Measurements from ENCODE around the gene ANO10. TPM values are rescaled to one million over a fixed set of nuclear protein-coding genes. Genes with fewer than 3 reads are reported as not detected.
"Not testable (repeated sequence)": the region's sequence is repeated elsewhere in the genome, so short reads cannot be mapped to it uniquely, and the experiment has no call there.

ANO10 gene
- total RNA-seq, 1 experiment from 2014 or later = 32.6 TPM

- no peaks in the 10 kb centered on the region for H3K79me2 ChIP-seq (ENCODE audit: low read depth)
- BruUV-seq (replicated peaks) = no TSS peak
- no peaks in the 10 kb centered on the region for H3K9me2 ChIP-seq (ENCODE audit: insufficient read depth)
- no peaks in the 10 kb centered on the region for H3K4me1 ChIP-seq (replicated peaks; ENCODE audit: insufficient read depth)
- no peaks in the 10 kb centered on the region for H3F3A ChIP-seq (ENCODE audit: insufficient read depth, low read depth)
- H3K36me3 ChIP-seq (ENCODE audit: low read depth) = no peaks in the 10 kb centered on the region
- H2AFZ ChIP-seq = no peak overlapping the region
- no peak for TF ChIP-seq EZH2 (IDR thresholded peaks at IDR 0.05; ENCODE audit: low read depth)
- TF ChIP-seq CTCF (conservative IDR thresholded peaks at IDR 0.05) = no peak
- H4K20me1 ChIP-seq (ENCODE audit: insufficient read depth) = no peaks in the 10 kb centered on the region
- H3K4me2 ChIP-seq = no peak overlapping the region
- ChIA-PET CTCF (no interaction called here), POLR2A (ENCODE audit: unreplicated experiment) (no interaction called here)
- intact Hi-C loops (cut with micrococcal nuclease; ENCODE audit: unreplicated experiment) = no loop called here
- no peak overlapping the region for H3K27ac ChIP-seq
- no peak for DNase-seq
- no peaks in the 10 kb centered on the region for H3K27me3 ChIP-seq (ENCODE audit: insufficient read depth, low read depth)
- no peak overlapping the region for H3K4me3 ChIP-seq
- H3K9me3 ChIP-seq (ENCODE audit: insufficient read depth, low read depth) = no peaks in the 10 kb centered on the region
Observed at GRCh38 chr3:43581343-43581742, 40.5 kb downstream of the ANO10 start.

- Histone ChIP-seq H3F3A (ENCODE audit: insufficient read depth, low read depth) (no peaks in the 10 kb centered on the region), H3K4me2 (no peak overlapping the region), H3K9me2 (ENCODE audit: insufficient read depth) (no peaks in the 10 kb centered on the region), H4K20me1 (ENCODE audit: insufficient read depth) (no peaks in the 10 kb centered on the region), H3K27me3 (ENCODE audit: insufficient read depth, low read depth) (no peaks in the 10 kb centered on the region), H3K4me3 (no peak overlapping the region), H3K4me1 (replicated peaks; ENCODE audit: insufficient read depth) (no peaks in the 10 kb centered on the region), H3K27ac (no peak overlapping the region), H3K79me2 (ENCODE audit: low read depth) (no peaks in the 10 kb centered on the region), H2AFZ (no peak overlapping the region), H3K36me3 (ENCODE audit: low read depth) (no peaks in the 10 kb centered on the region), H3K9me3 (ENCODE audit: insufficient read depth, low read depth) (no peaks in the 10 kb centered on the region)
- TF ChIP-seq EZH2 (IDR thresholded peaks at IDR 0.05; ENCODE audit: low read depth) = no peak
- no peak for TF ChIP-seq CTCF (conservative IDR thresholded peaks at IDR 0.05)
- intact Hi-C loops (cut with micrococcal nuclease; ENCODE audit: unreplicated experiment) = no loop called here
- BruUV-seq (replicated peaks) = no TSS peak
- ChIA-PET CTCF (no interaction called here), POLR2A (ENCODE audit: unreplicated experiment) (no interaction called here)
- no peak for DNase-seq
Observed at GRCh38 chr3:43580181-43580580, 41.6 kb downstream of the ANO10 start.

- H3K9me2 ChIP-seq (ENCODE audit: insufficient read depth) = no peaks in the 10 kb centered on the region
- no peak overlapping the region for H3K27ac ChIP-seq
- H3F3A ChIP-seq (ENCODE audit: insufficient read depth, low read depth) = no peaks in the 10 kb centered on the region
- H3K27me3 ChIP-seq (ENCODE audit: insufficient read depth, low read depth) = no peaks in the 10 kb centered on the region
- no peak overlapping the region for H2AFZ ChIP-seq
- no TSS peak for BruUV-seq (replicated peaks)
- POLR2A ChIA-PET (ENCODE audit: unreplicated experiment) = interaction anchor here (0.6 kb wide), 1 partner anchor 48 kb away, joined by 3 read pairs; the partner anchor contains the start of gene ANO10
- CTCF ChIA-PET = no interaction called here
- DNase-seq = no peak
- no peaks in the 10 kb centered on the region for H3K4me1 ChIP-seq (replicated peaks; ENCODE audit: insufficient read depth)
- no peaks in the 10 kb centered on the region for H4K20me1 ChIP-seq (ENCODE audit: insufficient read depth)
- H3K9me3 ChIP-seq (ENCODE audit: insufficient read depth, low read depth) = no peaks in the 10 kb centered on the region
- H3K36me3 ChIP-seq (ENCODE audit: low read depth) = no peaks in the 10 kb centered on the region
- H3K4me3 ChIP-seq = no peak overlapping the region
- TF ChIP-seq CTCF (conservative IDR thresholded peaks at IDR 0.05) (no peak), EZH2 (IDR thresholded peaks at IDR 0.05; ENCODE audit: low read depth) (no peak)
- intact Hi-C loops (cut with micrococcal nuclease; ENCODE audit: unreplicated experiment) = no loop called here
- no peaks in the 10 kb centered on the region for H3K79me2 ChIP-seq (ENCODE audit: low read depth)
- H3K4me2 ChIP-seq = no peak overlapping the region
Observed at GRCh38 chr3:43573576-43573975, 48.2 kb downstream of the ANO10 start.

DNA sequence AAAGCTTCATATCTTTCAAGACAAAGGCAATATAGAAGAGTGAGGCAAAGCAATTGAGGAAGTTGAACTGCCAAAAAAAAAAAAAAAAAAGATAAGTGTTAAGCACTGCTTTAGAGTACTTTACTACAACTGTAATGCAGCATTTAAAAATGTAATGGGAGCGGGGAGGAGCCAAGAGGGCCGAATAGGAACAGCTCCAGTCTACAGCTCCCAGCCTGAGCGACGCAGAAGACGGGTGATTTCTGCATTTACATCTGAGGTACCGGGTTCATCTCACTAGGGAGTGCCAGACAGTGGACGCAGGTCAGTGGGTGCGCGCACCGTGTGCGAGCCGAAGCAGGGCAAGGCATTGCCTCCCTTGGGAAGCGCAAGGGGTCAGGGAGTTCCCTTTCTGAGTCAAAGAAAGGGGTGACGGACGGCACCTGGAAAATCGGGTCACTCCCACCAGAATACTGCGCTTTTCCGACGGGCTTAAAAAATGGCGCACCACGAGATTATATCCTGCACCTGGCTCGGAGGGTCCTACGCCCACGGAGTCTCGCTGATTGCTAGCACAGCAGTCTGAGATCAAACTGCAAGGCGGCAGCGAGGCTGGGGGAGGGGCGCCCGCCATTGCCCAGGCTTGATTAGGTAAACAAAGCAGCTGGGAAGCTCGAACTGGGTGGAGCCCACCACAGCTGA is 56.0 kb downstream of the ANO10 start:
- BruUV-seq (replicated peaks); DNase-seq: not testable (repeated sequence)

More for the DNA sequence above, 56.0 kb downstream of the ANO10 start:
- H3K9me2 ChIP-seq (ENCODE audit: insufficient read depth); H3K36me3 ChIP-seq (ENCODE audit: low read depth); H3K4me2 ChIP-seq; H4K20me1 ChIP-seq (ENCODE audit: insufficient read depth); H3K27me3 ChIP-seq (ENCODE audit: insufficient read depth, low read depth); H2AFZ ChIP-seq; H3K4me1 ChIP-seq (replicated peaks; ENCODE audit: insufficient read depth); intact Hi-C loops (cut with micrococcal nuclease; ENCODE audit: unreplicated experiment); H3K79me2 ChIP-seq (ENCODE audit: low read depth); H3K9me3 ChIP-seq (ENCODE audit: insufficient read depth, low read depth); H3F3A ChIP-seq (ENCODE audit: insufficient read depth, low read depth); POLR2A ChIA-PET (ENCODE audit: unreplicated experiment); H3K27ac ChIP-seq; H3K4me3 ChIP-seq: not testable (repeated sequence)
- CTCF ChIA-PET = interaction anchor here (0.6 kb wide), 1 partner anchor 228 kb away, joined by 17 read pairs; no protein-coding TSS in a partner anchor

All from PC-9 (cell line).